HG03175 (cell line): ENCODE results near the gene MKS1.
A peak's percentile ranks its signal among the peaks of the same experiment; 100 is the strongest.

ENCODE experiments used
- ATAC-seq: cut with Tn5 transposase; IDR thresholded peaks from one replicate; pipeline ENCODE4 v1.9.1; 2021; ENCODE audit warnings: mild to moderate bottlenecking, moderate library complexity; ENCODE audit not compliant: unreplicated experiment

The MKS1 gene

GRCh38 chr17:58245428-58246103, 26.5 kb upstream of the MKS1 start:
- ATAC-seq, result no peak

GRCh38 chr17:58244963-58245362, 25.9 kb upstream of the MKS1 start:
- ATAC-seq, result no peak

GRCh38 chr17:58242171-58242784, 23.2 kb upstream of the MKS1 start:
- no peak for ATAC-seq

GRCh38 chr17:58239987-58240386, 20.9 kb upstream of the MKS1 start:
- ATAC-seq, result no peak

- no peak for ATAC-seq
Observed at GRCh38 chr17:58238147-58238634, 19.1 kb upstream of the MKS1 start, which contains the start of gene LPO. TSS of gene LPO (plus strand) at chr17:58238584. CDS start at chr17:58242980, 4,396 bp downstream.

GRCh38 chr17:58236394-58236793, 17.3 kb upstream of the MKS1 start:
- ATAC-seq, result no peak

- ATAC-seq, result no peak
Observed at GRCh38 chr17:58235821-58236220, 16.8 kb upstream of the MKS1 start.

GRCh38 chr17:58234512-58234911, 15.5 kb upstream of the MKS1 start:
- no peak for ATAC-seq

GRCh38 chr17:58233543-58233942, 14.5 kb upstream of the MKS1 start:
- ATAC-seq, result peak; percentile 70

GRCh38 chr17:58232707-58233156, 13.7 kb upstream of the MKS1 start:
- peak; percentile 75 for ATAC-seq

GRCh38 chr17:58231641-58232040, 12.6 kb upstream of the MKS1 start:
- no peak for ATAC-seq

- no peak for ATAC-seq
Observed at GRCh38 chr17:58229881-58230280, 10.8 kb upstream of the MKS1 start.

GRCh38 chr17:58229384-58229783, 10.3 kb upstream of the MKS1 start:
- no peak for ATAC-seq

- no peak for ATAC-seq
Observed at GRCh38 chr17:58228679-58229078, 9.6 kb upstream of the MKS1 start.

GRCh38 chr17:58227733-58228132, 8.7 kb upstream of the MKS1 start:
- ATAC-seq, result no peak

GRCh38 chr17:58224315-58224714, 5.3 kb upstream of the MKS1 start:
- ATAC-seq, result no peak

- ATAC-seq, result no peak
Observed at GRCh38 chr17:58219789-58220183, 731 bp upstream of the MKS1 start.

GRCh38 chr17:58217766-58218165, 1.3 kb downstream of the MKS1 start:
- no peak for ATAC-seq

GRCh38 chr17:58215685-58216084, 3.4 kb downstream of the MKS1 start:
- ATAC-seq, result no peak

GRCh38 chr17:58210922-58211321, 8.1 kb downstream of the MKS1 start:
- ATAC-seq, result no peak

- ATAC-seq, result no peak
Observed at GRCh38 chr17:58208344-58208743, 10.7 kb downstream of the MKS1 start.

GRCh38 chr17:58207451-58207850, 11.6 kb downstream of the MKS1 start:
- no peak for ATAC-seq
